Amniotic epithelial cell (primary cell): Measurements from ENCODE around the gene PADI6.
A peak's percentile ranks its signal among the peaks of the same experiment; 100 is the strongest.

ENCODE experiments used
- DNase-seq: peaks from one replicate; pipeline ENCODE4 v3.0.0-alpha.2; 2010; ENCODE audit warnings: low read depth

PADI6 gene

DNA sequence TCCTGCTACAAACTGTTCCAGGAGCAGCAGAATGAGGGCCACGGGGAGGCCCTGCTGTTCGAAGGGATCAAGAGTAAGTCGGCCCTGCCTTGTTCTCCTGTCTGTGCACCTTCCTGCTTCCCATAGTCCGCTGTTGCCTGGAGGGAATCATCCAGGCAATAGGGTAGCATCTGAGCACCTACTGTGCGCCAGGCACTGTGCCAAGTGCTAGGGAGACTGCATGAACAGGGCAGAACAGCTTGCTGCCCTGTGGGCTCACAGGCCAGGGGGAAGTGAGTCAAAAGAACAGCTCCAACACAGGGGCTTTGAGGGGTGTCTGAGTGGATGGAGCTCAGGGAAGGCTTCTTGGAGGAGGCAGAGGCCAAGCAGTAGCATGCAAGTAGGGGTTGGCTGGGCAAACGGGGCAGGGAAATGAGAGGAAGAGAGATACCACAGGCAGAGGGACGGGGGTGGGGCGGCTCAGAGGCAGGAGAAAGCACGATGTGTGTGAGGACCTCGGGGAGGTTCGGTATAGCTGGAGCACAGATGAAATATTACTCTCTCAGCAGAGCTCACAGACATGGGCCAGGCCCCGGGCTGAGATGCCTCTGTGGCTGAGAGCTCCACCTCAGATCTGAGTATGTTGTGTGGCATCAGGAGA lies 15.5 kb upstream of the PADI6 start:
- no peak for DNase-seq

DNA sequence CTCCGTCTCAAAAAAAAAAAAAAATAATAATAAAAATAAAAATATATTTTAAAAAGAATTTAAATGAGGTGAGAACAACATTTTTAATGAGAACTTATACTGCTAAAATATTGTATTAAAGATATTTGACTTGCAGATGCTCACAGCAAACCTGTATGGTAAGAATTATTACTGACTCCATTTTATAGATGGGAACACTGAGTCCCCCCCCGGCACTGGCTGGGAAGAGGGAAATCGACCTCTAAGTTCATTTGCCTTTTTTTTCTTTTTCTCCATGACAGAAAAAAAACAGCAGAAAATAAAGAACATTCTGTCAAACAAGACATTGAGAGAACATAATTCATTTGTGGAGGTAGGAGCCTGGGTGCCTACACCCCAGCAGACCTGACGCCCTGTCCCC lies 13.4 kb upstream of the PADI6 start:
- DNase-seq = no peak

DNA sequence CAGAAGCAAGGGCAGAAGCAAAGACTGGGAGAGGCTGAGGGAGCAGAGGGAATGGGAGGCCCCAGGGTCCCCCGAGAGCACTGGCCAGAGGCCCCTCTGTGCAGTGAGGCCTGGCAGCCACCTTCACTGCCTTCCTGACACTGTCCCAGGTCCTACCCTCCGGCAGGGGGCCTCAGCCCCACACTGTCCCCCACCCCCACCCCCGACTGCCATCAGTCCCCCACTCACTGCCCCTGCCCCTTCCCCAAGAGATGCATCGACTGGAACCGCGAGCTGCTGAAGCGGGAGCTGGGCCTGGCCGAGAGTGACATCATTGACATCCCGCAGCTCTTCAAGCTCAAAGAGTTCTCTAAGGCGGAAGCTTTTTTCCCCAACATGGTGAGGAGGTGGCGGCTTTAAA lies 13.0 kb upstream of the PADI6 start:
- no peak for DNase-seq

DNA sequence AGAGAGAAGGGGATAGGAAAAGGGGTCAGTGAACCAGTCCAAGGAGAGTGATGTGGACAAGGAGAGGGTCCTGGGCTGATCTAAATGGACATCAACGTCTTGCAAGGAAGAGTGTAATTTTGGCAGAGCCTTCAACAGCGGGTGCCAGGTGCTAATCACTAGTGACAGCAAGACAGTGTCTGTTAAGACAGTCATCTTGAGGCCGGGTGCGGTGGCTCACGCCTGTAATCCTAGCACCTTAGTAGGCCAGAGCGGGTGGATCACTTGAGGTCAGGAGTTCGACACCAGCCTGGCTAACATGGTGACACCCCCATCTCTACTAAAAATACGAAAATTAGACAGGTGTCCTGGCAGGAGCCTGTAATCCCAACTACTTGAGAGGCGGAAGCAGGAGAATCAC lies 12.2 kb upstream of the PADI6 start:
- no peak for DNase-seq

DNA sequence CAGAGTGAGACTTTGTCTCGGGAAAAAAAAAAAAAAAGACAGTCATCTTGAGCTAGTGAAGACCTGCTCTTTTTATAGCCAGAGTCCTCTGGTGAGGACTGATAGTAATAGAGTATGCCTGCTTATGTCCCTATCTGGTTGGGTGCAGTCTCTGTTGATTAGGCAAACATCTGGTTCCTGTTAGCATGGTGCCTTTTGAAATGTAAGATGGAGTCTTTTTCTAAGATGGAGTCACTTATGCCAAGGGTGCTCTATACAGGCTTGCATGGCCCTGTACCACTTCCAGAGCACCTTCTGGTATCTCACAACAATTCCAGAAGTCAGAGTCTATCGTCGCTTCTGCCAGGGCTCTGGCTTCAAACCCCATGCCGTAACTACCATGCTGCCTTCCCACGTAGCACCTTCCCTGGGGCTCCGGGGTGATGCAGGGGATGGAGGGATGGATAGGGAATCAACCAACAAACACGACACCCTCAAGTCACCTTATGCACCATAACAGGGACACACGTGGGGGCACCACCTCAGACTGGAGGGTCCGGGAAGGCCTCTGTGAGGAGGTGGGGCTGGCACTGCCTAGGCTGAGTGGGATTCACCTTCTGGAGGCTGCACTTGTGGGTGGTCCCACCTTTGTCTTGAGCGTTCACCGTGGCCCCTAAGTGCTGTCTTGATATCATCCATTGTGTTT lies 11.6 kb upstream of the PADI6 start:
- no peak for DNase-seq

DNA sequence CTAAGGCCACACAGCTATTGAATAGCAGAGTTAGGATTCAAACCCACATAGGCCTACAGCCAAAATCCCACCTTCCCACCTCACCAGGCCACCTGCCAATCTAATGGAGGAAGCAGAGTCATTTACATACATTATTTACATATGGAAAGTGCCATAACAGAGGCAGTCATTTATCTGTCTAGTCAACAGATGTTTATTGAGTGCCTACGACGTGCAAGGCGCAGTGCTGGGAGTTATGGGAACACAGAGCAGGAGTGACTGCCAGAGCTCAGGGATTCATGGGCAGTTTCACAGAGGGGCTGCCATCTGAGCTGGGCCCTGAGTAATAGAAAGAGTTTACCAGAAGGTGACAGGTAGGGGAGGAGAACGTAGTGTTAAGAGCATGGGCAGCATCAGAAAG lies 10.3 kb upstream of the PADI6 start:
- DNase-seq = no peak

DNA sequence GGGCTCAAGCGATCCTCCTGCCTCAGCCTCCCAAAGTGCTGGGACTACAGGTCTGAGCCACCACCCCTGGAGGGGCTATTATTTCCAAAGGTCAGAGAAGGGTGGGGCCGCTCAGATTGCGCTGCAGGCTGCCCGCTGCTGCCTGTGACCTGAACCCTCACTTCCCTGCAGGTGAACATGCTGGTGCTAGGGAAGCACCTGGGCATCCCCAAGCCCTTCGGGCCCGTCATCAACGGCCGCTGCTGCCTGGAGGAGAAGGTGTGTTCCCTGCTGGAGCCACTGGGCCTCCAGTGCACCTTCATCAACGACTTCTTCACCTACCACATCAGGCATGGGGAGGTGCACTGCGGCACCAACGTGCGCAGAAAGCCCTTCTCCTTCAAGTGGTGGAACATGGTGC lies 8.6 kb upstream of the PADI6 start:
- no peak for DNase-seq

DNA sequence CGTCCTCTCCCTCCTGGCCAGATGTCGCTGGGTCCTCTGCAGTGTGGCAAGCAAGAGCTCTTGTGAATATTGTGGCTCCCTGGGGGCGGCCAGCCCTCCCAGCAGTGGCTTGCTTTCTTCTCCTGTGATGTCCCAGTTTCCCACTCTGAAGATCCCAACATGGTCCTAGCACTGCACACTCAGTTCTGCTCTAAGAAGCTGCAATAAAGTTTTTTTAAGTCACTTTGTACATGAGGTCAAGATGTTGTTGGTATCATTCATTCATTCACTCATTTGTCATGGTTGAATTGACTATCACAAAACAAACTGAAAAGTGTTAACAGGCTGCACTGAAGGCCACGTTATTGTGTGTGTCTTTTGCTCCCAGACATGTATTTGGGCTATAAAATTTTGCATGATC lies 8.2 kb upstream of the PADI6 start:
- DNase-seq = no peak

DNA sequence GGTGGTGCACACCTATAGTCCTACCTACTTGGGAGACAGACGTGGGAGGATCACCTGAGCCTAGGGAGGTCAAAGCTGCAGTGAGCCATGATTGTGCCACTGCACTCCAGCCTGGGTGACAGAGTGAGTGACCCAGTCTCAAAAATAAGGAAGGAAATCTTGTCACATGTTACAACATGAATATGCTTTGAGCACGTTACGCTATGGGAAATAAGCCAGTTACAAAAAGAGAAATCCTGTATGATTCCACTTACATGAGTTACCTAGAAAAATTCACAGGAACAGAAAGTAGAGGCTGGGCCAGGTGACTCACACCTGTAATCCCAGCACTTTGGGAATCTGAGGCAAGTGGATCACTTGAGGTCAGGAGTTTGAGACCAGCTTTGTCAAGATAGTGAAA lies 6.7 kb upstream of the PADI6 start:
- no peak for DNase-seq

DNA sequence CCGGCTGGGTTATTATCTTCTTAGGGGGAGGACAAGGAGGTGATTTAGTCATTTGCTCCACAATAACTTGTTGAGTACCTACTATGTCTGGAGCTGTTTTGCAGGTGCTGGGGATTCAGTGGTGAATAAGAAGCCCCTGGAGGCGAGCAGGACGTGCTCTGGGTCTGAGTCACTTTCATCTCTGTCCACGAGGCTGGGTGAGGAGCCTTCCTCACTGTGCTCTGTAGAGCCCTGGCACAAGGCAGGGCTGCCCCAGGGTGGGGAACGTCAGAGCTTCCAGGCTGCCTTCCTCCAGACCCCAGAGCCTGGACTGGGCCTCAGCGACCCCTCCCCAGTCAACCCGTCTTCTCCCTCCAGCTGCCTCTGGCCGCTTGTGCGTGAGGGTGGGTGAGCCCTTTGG lies 2.5 kb upstream of the PADI6 start:
- DNase-seq = peak; percentile 22

DNA sequence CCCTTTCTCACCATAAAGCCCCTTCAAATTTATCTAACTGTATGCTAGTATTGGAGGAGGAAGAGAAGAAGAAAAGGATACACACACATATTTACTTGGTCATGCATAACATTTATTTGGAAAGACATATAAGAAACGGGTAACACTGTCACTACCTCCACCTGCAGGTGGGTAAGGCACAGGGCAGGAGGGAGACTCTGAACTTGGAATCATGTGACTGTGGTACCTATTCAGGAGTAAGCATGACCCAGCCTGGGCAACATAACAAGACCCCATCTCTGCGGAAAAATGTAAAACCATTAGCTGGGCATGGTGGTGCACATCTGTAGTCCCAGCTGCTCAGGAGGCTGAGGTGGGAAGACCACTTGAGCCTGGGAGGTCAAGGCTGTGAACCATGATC lies 1.4 kb upstream of the PADI6 start:
- DNase-seq = no peak

DNA sequence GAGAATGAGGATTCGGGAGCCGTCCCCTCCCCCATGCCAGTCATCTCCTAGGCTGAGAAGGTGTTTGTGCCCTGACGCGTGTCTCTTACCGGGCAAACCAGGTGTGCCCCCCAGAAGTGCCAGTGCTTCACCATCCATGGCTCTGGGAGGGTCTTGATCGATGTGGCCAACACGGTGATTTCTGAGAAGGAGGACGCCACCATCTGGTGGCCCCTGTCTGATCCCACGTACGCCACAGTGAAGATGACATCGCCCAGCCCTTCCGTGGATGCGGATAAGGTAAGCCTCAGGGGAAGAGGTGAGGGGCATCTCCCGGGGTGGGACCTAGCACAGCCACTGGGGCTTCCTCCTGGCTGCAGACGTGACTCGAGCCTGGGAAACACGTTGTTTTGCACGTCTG lies 959 bp downstream of the PADI6 start:
- DNase-seq = no peak

DNA sequence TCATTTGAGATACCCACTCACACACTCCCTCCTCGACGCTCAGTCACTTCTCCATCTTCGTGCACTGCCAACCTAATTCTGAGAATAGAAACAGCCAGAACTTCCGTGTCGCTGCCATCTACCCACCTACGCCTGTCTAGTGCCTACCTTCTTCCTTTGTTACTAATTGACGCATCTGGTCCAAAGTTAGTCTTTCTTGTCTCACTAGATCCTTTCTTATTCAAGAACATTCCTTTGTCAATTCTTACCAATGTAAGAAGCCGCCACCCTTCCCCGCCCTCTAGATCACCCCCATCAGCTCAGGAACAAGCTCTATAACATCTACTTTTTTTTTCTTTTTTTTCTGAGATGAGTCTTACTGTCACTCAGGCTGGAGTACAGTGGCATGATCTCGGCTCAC lies 3.7 kb downstream of the PADI6 start:
- no peak for DNase-seq

DNA sequence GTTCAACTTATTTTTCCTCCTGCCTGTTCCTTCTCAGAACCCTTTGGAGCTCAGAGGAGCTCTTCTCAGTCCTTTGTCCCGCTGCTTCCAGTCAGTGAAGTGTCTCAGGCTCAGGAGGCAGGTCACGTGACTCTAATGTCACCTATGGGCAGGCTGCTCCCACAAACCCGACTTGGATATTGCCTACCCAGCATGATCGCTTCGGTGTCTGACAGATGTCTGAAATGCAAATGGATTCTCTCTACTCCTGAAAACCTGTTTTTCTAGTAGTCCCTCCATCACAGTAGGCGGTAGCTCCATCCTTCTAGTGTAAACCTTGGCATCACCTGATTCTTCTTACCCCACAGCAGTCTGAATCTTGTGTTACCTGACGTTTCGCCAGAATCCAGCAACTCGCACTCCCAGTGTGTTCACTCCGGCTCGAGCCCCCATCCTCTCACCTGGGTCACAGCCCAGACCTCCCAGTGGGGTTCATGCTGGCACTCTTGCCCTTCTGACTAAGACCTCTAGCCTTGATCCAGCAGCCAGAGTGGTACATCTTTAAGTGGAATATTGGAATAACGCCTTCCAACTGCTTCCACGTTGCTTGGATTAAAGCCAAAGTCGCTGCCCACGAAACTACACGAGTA lies 5.4 kb downstream of the PADI6 start:
- DNase-seq = no peak

DNA sequence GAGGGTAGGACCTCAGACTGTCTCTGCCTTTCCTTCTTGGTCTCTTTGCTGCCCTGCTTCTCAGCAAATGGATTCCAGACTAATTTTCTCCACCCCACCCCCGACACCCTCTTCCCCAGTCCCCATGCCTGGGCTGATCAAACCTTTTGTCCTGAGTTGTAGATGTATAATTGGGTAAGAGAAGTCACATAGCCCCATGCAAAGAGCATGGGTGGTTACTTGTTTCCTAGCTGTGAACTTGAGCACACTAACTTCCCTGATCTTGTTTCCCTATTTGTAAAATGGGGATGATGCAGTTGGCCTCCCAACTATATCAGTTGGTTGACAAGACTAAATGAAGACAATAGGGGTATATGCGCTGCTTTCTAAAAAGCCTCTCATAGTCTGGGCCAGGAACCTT lies 9.2 kb downstream of the PADI6 start:
- no peak for DNase-seq

DNA sequence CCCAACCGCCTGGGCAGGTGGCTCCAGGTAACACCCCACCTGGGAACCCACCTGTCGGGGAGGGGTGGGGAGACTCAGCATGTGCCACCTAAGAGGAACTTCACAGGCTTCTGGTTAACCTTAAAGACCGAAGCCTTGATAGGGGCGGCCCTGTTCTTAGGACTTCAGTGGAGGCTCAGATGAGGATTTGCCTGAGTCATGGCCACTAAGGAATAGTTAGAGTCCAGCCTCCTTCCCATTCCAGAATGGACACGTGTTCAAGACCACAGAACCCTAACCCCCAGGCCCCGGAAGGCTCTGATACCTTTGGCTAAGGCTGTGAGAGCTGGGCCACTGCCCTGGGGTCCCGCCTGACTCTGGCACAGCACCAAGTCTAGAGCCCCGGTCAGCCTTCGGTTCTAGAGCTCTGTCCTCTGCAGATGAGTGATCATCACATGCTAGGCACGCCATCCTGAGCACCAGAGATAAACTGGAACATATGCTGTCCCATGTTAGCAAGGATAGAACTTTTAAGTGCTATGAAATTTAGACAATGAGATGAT lies 20.3 kb downstream of the PADI6 start:
- no peak for DNase-seq

DNA sequence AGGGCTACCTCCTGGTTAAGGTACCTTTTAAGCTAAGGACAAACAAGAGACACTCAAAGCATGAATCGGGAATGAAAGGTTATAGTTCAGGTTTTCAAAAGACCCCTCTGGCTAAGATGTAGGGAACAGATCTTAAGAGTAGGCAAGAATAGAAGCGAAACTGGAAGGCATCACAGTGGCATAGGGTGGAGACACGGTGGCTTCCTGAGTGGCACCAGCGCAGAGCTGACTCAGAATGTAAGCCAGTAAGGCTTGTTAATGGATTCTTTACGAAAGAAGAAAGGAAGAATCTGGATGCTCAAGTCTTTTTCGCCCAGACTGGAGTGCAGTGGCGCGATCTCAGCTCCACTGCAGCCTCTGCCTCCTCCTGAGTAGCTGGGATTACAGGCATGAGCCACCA lies 21.2 kb downstream of the PADI6 start:
- DNase-seq = no peak

DNA sequence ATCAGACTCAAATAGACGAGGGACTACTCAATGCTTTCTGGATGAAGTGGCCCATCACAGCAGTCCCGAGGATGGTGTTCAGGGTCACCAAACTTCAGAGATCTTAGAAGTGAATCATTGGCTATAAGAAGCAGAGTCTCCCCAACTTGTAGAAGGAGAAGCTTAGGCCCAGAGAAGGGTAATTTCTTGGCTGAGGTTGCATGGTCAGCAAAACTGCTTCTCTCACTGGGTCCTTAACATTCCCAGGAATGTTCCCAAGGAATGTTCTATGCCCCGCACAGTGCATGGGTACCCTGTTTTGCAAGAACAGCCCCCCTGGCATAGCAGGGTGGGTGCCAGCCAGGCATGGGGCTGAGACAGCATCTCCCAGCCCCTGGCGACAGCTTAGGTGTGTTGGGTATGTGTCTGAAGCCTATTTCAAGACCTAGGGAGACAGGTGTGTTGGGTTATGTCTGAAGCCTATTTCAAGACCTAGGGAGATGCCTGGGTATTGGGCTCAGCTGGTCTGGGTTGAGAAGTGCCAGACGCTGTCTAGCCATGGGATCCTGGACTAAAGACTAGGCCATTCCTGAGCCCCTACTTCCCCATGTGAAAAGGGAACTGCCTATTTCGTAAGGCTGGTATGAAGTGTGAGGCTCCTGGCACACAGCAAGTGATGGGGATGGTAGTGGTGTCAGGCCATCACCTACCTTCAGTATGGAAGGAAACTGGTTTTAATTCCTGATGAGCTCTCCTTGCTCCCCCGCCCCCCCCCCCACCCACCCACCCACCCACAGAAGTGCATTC lies 26.1 kb downstream of the PADI6 start:
- no peak for DNase-seq

DNA sequence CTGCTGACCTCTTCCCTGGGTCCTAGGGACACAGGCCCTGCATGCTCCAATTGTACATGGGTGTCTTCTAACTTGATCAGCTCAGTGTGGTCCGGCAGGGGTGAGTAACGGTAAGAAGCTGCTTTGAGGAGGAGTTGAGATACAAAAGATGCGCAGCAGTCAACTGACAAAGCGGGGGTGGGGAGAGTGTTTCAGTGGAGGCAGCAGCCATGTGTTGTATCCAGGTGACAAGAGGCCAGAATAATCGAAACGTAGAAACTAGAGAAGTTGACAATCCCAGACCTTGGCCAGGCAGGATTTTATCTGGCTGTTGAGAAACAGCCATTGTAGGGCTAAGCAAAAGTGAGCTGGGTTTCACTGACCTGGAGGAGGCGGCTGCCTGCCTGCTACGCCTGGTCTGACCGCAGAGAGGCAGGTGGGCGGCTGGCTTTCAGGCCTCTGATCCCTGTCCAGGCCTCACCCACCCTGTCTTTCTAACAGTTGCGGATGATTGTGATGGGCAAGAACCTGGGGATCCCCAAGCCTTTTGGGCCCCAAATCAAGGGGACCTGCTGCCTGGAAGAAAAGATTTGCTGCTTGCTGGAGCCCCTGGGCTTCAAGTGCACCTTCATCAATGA lies 28.8 kb downstream of the PADI6 start:
- DNase-seq = peak; percentile 6

DNA sequence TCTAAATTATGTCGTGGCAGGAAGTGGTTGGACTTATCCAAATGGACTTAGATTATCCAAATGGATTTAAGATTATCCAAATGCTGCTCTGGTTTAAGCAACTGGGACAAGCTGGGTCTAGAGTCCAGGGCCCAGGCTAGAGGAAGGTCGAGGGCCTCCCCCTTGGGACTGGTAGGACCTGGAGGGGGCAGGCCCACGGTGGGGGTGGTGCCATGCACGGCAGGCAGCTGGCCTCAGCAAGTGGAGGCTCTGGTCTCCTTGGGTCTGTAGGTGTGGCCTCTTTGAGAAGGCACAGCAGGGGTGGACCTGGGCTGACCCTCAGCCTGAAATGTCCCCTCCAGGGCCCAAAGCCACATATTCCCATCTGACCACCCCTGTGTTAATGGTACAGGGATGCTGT lies 29.8 kb downstream of the PADI6 start:
- no peak for DNase-seq

DNA sequence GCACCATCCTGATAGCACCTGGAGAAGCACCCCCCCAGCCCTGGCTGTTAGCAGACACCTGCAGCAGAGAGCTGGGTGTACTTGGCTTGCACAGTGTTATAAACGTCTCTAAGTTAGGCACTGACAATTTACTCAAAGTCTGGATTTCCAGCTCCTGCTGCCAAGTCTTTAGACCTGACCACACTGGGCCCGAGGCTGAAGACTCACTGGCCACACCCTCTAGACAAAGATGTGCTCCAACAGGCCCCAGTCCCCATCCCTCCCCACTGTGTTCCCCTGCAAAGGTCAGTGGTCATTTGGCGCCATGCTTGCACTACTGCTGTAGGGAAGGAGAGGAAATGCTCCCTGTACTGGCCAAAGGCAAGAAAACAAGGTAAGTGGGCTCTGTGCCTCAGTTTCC lies 31.1 kb downstream of the PADI6 start:
- no peak for DNase-seq

DNA sequence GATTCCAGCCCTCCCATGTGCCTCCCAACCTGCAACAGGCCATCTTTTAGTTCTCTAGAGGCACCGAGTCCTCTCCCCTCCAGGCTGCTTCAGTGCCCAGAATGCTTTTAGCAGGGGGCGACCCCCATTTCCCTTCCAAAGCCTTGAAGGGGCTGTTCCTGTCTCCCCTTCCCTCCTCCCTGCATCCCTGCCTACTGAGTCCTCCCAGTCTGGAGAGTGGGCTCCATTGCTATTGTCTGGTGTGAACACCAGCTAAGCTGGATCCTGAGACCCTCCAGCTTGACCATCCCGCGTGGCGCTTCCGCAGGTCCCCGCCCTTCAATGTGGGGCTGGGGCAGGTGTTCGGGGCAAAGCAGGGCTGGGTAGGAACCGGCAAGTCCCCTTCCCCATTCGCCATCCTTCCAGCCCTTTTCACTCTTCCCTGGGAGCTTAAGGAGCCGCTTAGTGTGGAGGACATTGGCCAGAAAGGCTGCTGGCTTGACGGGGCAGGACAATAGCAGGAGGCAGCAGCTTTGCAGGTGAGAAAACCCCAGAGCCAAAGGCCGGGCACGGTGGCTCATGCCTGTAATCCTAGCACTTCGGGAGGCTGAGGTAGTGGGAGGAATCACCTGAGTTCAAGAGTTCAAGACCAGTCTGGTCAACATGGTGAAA lies 32.2 kb downstream of the PADI6 start:
- no peak for DNase-seq
